ENCODE results near the gene RANGRF. TPM values are rescaled to one million over a fixed set of nuclear protein-coding genes. Genes with fewer than 3 reads are reported as not detected.

Gene RANGRF
- total RNA-seq, 6 experiments from 2014 or later = 4.7 to 9.5 (median 6.8) TPM

GRCh38 chr17:8326511-8327302 lies 38.2 kb downstream of the RANGRF start:
- Histone ChIP-seq H3K4me3 (peak overlapping the region; percentile 25 to 42 (median 38)), H3K27me3 (no peaks in the 10 kb centered on the region), H3K9me3 (no peaks in the 10 kb centered on the region), H3K36me3 (no peaks in the 10 kb centered on the region), H3K4me1 (no peaks in the 10 kb centered on the region), H3K27ac (peak overlapping the region in 1 of 3 donors; percentile 29)
- DNase-seq (peak in 1 of 3 donors; percentile 39), ATAC-seq (peak; percentile 67 to 74 (median 68))
- intact Hi-C loops (cut with DNase I) = no loop called here
- TF ChIP-seq CTCF (IDR thresholded peaks at IDR 0.05) (no peak), POLR2A (IDR thresholded peaks at IDR 0.05) (no peak)
- WGBS (ENCODE audit: insufficient coverage, low coverage, low lambda C conversion rate, missing lambda C conversion rate) = 5% methylated on average over 23 of the region's 48 CpGs

- H3K4me3 ChIP-seq = peak overlapping the region; percentile 25 to 42 (median 38)
- ATAC-seq (peak in 3 of 4 donors; percentile 10 to 28 (median 27)), DNase-seq (no peak)
- WGBS (ENCODE audit: insufficient coverage, low coverage, low lambda C conversion rate, missing lambda C conversion rate) = 47% methylated on average over 3 of the region's 25 CpGs
- H3K9me3 ChIP-seq = no peaks in the 10 kb centered on the region
- no peaks in the 10 kb centered on the region for H3K36me3 ChIP-seq
- H3K4me1 ChIP-seq = no peaks in the 10 kb centered on the region
- H3K27me3 ChIP-seq = no peaks in the 10 kb centered on the region
- peak overlapping the region in 1 of 3 donors; percentile 29 for H3K27ac ChIP-seq
- intact Hi-C loops (cut with DNase I) = no loop called here
- TF ChIP-seq CTCF (IDR thresholded peaks at IDR 0.05) (no peak), POLR2A (IDR thresholded peaks at IDR 0.05) (no peak)
These were observed 38.8 kb downstream of the RANGRF start for GRCh38 chr17:8327303-8327649.

GRCh38 chr17:8332128-8332527 lies 43.7 kb downstream of the RANGRF start:
- DNase-seq (no peak), ATAC-seq (no peak)
- TF ChIP-seq CTCF (IDR thresholded peaks at IDR 0.05) (no peak), POLR2A (IDR thresholded peaks at IDR 0.05) (no peak)
- Histone ChIP-seq H3K36me3 (no peaks in the 10 kb centered on the region), H3K9me3 (no peaks in the 10 kb centered on the region), H3K4me3 (no peak overlapping the region), H3K4me1 (no peaks in the 10 kb centered on the region), H3K27me3 (no peaks in the 10 kb centered on the region), H3K27ac (no peak overlapping the region)
- intact Hi-C loops (cut with DNase I) = no loop called here
- WGBS (ENCODE audit: insufficient coverage, low coverage, low lambda C conversion rate, missing lambda C conversion rate) = 45% methylated on average over 2 of the region's 2 CpGs

- TF ChIP-seq POLR2A (IDR thresholded peaks at IDR 0.05) (no peak), CTCF (IDR thresholded peaks at IDR 0.05) (no peak)
- intact Hi-C loops (cut with DNase I) = no loop called here
- H3K9me3 ChIP-seq = no peaks in the 10 kb centered on the region
- WGBS (ENCODE audit: insufficient coverage, low coverage, low lambda C conversion rate, missing lambda C conversion rate) = 18% methylated on average over 3 of the region's 5 CpGs
- H3K27ac ChIP-seq = no peak overlapping the region
- no peak overlapping the region for H3K4me3 ChIP-seq
- no peaks in the 10 kb centered on the region for H3K4me1 ChIP-seq
- peak in 1 of 4 donors; percentile 38 for ATAC-seq
- no peak for DNase-seq
- H3K36me3 ChIP-seq = no peaks in the 10 kb centered on the region
- no peaks in the 10 kb centered on the region for H3K27me3 ChIP-seq
These were observed 44.2 kb downstream of the RANGRF start for GRCh38 chr17:8332688-8333087.

All from right lobe of liver (tissue), 6 donors.